ENCODE results near the gene RBBP5.
A peak's percentile ranks its signal among the peaks of the same experiment; 100 is the strongest.

GRCh38 chr1:205121660-205122488, at the start of gene RBBP5:
- TF ChIP-seq, protein P1, sequence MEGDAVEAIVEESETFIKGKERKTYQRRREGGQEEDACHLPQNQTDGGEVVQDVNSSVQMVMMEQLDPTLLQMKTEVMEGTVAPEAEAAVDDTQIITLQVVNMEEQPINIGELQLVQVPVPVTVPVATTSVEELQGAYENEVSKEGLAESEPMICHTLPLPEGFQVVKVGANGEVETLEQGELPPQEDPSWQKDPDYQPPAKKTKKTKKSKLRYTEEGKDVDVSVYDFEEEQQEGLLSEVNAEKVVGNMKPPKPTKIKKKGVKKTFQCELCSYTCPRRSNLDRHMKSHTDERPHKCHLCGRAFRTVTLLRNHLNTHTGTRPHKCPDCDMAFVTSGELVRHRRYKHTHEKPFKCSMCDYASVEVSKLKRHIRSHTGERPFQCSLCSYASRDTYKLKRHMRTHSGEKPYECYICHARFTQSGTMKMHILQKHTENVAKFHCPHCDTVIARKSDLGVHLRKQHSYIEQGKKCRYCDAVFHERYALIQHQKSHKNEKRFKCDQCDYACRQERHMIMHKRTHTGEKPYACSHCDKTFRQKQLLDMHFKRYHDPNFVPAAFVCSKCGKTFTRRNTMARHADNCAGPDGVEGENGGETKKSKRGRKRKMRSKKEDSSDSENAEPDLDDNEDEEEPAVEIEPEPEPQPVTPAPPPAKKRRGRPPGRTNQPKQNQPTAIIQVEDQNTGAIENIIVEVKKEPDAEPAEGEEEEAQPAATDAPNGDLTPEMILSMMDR (IDR thresholded peaks at IDR 0.05 in 8 of 11, conservative IDR thresholded peaks at IDR 0.05 in 3 of 11), result peak in 10 of 11 experiments; percentile 18 to 71 (median 65)
- TF ChIP-seq POLR2AphosphoS5 (IDR thresholded peaks at IDR 0.05) (peak; percentile 92 to 94 (median 93)), POLR2A (IDR thresholded peaks at IDR 0.05) (peak; percentile 47 to 87 (median 75))

All from spleen (tissue), 7 donors.